ENCODE results near the gene SPTLC3.

The SPTLC3 gene

DNA sequence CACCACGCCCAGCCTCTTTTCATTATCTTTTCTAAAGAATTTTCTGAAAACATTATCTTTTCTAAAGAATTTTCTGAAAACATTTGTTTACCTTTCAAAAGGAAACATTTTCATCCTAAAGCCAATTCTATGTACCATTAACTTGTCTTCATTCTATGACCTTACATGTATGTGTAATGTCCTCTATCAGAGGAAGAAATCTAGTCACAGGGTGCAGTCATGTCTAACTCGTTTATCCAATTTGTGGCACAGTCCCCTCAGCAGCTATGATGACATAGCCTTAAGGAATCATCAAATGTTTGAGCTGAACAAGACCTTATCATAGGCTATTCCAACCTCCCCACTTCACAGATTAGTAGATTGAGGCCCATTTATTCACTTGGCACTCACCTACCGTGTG is 21.5 kb upstream of the SPTLC3 start:
- Histone ChIP-seq H3K27ac (ENCODE audit: low read length, poor library complexity, severe bottlenecking) (no peak overlapping the region), H3K18ac (ENCODE audit: low read depth in 1 of 2, low read length in 2 of 2) (no peak overlapping the region), H3K4ac (ENCODE audit: low read depth in 1 of 2, low read length in 2 of 2) (no peak overlapping the region), H3K36me3 (ENCODE audit: control insufficient read depth in 1 of 2, insufficient read depth in 2 of 2, low read depth in 1 of 2, low read length in 2 of 2) (no peaks in the 10 kb centered on the region), H3K23ac (ENCODE audit: low read length in 2 of 2) (no peak overlapping the region), H2BK5ac (ENCODE audit: low read depth, low read length, poor library complexity, severe bottlenecking) (no peak overlapping the region), H3K9ac (ENCODE audit: low read length) (no peak overlapping the region), H3K27me3 (ENCODE audit: control insufficient read depth in 1 of 2, insufficient read depth in 1 of 2, low read length in 2 of 2) (no peaks in the 10 kb centered on the region), H2BK15ac (ENCODE audit: low read depth, poor library complexity, severe bottlenecking) (no peak overlapping the region), H2BK120ac (ENCODE audit: low read depth, low read length) (no peak overlapping the region), H3K79me1 (replicated peaks; ENCODE audit: low read length, poor library complexity, severe bottlenecking) (no peaks in the 10 kb centered on the region), H3K4me2 (ENCODE audit: low read length, poor library complexity, severe bottlenecking) (no peak overlapping the region), H2AK5ac (ENCODE audit: low read length, severe bottlenecking) (no peak overlapping the region), H2AFZ (ENCODE audit: low read depth, low read length) (no peak overlapping the region), H2BK12ac (ENCODE audit: low read length in 2 of 2) (no peak overlapping the region), H3K14ac (ENCODE audit: low read length in 2 of 2) (no peak overlapping the region), H4K91ac (ENCODE audit: low read length) (no peak overlapping the region), H4K8ac (ENCODE audit: low read length) (no peak overlapping the region), H3K4me1 (ENCODE audit: control insufficient read depth, insufficient read depth, low read depth, low read length) (no peaks in the 10 kb centered on the region), H3K9me3 (ENCODE audit: control insufficient read depth, low read length) (no peaks in the 10 kb centered on the region), H3K4me3 (ENCODE audit: insufficient read depth in 1 of 2, low read depth in 1 of 2, low read length in 2 of 2) (no peak overlapping the region)
- no peak for DNase-seq
- WGBS, result 77% methylated on average over 3 of the region's 3 CpGs

- no peak for DNase-seq
- no peaks in the 10 kb centered on the region for H3K36me3 ChIP-seq (ENCODE audit: control insufficient read depth in 1 of 2, insufficient read depth in 2 of 2, low read depth in 1 of 2, low read length in 2 of 2)
- H4K91ac ChIP-seq (ENCODE audit: low read length), result no peak overlapping the region
- no peaks in the 10 kb centered on the region for H3K4me1 ChIP-seq (ENCODE audit: control insufficient read depth, insufficient read depth, low read depth, low read length)
- H3K14ac ChIP-seq (ENCODE audit: low read length in 2 of 2), result no peak overlapping the region
- H3K79me1 ChIP-seq (replicated peaks; ENCODE audit: low read length, poor library complexity, severe bottlenecking), result no peaks in the 10 kb centered on the region
- H2BK12ac ChIP-seq (ENCODE audit: low read length in 2 of 2), result no peak overlapping the region
- H3K18ac ChIP-seq (ENCODE audit: low read depth in 1 of 2, low read length in 2 of 2), result no peak overlapping the region
- no peak overlapping the region for H2BK15ac ChIP-seq (ENCODE audit: low read depth, poor library complexity, severe bottlenecking)
- no peak overlapping the region for H3K9ac ChIP-seq (ENCODE audit: low read length)
- H3K4ac ChIP-seq (ENCODE audit: low read depth in 1 of 2, low read length in 2 of 2), result no peak overlapping the region
- H3K4me3 ChIP-seq (ENCODE audit: insufficient read depth in 1 of 2, low read depth in 1 of 2, low read length in 2 of 2), result no peak overlapping the region
- H3K4me2 ChIP-seq (ENCODE audit: low read length, poor library complexity, severe bottlenecking), result no peak overlapping the region
- no peak overlapping the region for H2BK5ac ChIP-seq (ENCODE audit: low read depth, low read length, poor library complexity, severe bottlenecking)
- no peak overlapping the region for H2AK5ac ChIP-seq (ENCODE audit: low read length, severe bottlenecking)
- no peak overlapping the region for H3K23ac ChIP-seq (ENCODE audit: low read length in 2 of 2)
- H3K9me3 ChIP-seq (ENCODE audit: control insufficient read depth, low read length), result no peaks in the 10 kb centered on the region
- no peak overlapping the region for H2AFZ ChIP-seq (ENCODE audit: low read depth, low read length)
- no peak overlapping the region for H2BK120ac ChIP-seq (ENCODE audit: low read depth, low read length)
- H3K27ac ChIP-seq (ENCODE audit: low read length, poor library complexity, severe bottlenecking), result no peak overlapping the region
- H4K8ac ChIP-seq (ENCODE audit: low read length), result no peak overlapping the region
- WGBS, result 100% methylated on average over 1 of the region's 3 CpGs
- no peaks in the 10 kb centered on the region for H3K27me3 ChIP-seq (ENCODE audit: control insufficient read depth in 1 of 2, insufficient read depth in 1 of 2, low read length in 2 of 2)
These were observed 19.1 kb upstream of the SPTLC3 start for GRCh38 chr20:12989586-12990115.

DNA sequence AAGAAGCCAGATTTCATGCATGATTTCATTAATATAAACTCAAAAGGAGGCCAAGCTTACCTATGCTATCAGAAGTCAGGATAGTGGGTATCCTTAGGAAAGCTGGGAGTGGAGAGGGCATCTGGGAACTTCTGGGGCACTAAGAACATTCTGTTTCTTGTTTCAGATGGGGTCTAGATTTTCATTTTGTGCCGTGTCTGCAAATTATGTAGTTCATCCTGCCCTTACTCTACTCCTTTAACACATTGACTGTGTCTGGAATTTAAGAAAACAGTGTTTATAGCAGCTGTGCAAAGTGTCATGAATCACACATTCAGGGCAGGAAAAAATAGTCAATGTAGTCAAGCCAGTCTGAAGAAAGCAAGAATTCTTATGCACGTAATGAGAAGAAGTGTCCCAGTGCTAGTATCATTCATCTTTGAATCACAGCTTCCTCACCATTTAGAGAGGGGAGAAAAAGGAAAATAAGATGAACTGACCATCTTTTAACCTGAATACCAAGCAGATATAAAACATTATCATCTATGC is 11.6 kb upstream of the SPTLC3 start:
- H3K79me1 ChIP-seq (replicated peaks; ENCODE audit: low read length, poor library complexity, severe bottlenecking), result no peaks in the 10 kb centered on the region
- H3K4me1 ChIP-seq (ENCODE audit: control insufficient read depth, insufficient read depth, low read depth, low read length), result peaks cover under 1% of the 10 kb centered on the region
- H3K4me2 ChIP-seq (ENCODE audit: low read length, poor library complexity, severe bottlenecking), result no peak overlapping the region
- DNase-seq, result no peak
- no peak overlapping the region for H3K4ac ChIP-seq (ENCODE audit: low read depth in 1 of 2, low read length in 2 of 2)
- 83% methylated on average over 1 of the region's 2 CpGs for WGBS
- no peaks in the 10 kb centered on the region for H3K27me3 ChIP-seq (ENCODE audit: control insufficient read depth in 1 of 2, insufficient read depth in 1 of 2, low read length in 2 of 2)
- no peak overlapping the region for H2BK15ac ChIP-seq (ENCODE audit: low read depth, poor library complexity, severe bottlenecking)
- H3K18ac ChIP-seq (ENCODE audit: low read depth in 1 of 2, low read length in 2 of 2), result no peak overlapping the region
- H3K14ac ChIP-seq (ENCODE audit: low read length in 2 of 2), result no peak overlapping the region
- H2BK120ac ChIP-seq (ENCODE audit: low read depth, low read length), result no peak overlapping the region
- no peak overlapping the region for H3K4me3 ChIP-seq (ENCODE audit: insufficient read depth in 1 of 2, low read depth in 1 of 2, low read length in 2 of 2)
- H2BK5ac ChIP-seq (ENCODE audit: low read depth, low read length, poor library complexity, severe bottlenecking), result no peak overlapping the region
- no peak overlapping the region for H3K23ac ChIP-seq (ENCODE audit: low read length in 2 of 2)
- no peak overlapping the region for H3K27ac ChIP-seq (ENCODE audit: low read length, poor library complexity, severe bottlenecking)
- H3K9ac ChIP-seq (ENCODE audit: low read length), result no peak overlapping the region
- no peak overlapping the region for H4K8ac ChIP-seq (ENCODE audit: low read length)
- H3K36me3 ChIP-seq (ENCODE audit: control insufficient read depth in 1 of 2, insufficient read depth in 2 of 2, low read depth in 1 of 2, low read length in 2 of 2), result no peaks in the 10 kb centered on the region
- H4K91ac ChIP-seq (ENCODE audit: low read length), result no peak overlapping the region
- no peak overlapping the region for H2AFZ ChIP-seq (ENCODE audit: low read depth, low read length)
- H3K9me3 ChIP-seq (ENCODE audit: control insufficient read depth, low read length), result no peaks in the 10 kb centered on the region
- H2BK12ac ChIP-seq (ENCODE audit: low read length in 2 of 2), result no peak overlapping the region
- H2AK5ac ChIP-seq (ENCODE audit: low read length, severe bottlenecking), result no peak overlapping the region

DNA sequence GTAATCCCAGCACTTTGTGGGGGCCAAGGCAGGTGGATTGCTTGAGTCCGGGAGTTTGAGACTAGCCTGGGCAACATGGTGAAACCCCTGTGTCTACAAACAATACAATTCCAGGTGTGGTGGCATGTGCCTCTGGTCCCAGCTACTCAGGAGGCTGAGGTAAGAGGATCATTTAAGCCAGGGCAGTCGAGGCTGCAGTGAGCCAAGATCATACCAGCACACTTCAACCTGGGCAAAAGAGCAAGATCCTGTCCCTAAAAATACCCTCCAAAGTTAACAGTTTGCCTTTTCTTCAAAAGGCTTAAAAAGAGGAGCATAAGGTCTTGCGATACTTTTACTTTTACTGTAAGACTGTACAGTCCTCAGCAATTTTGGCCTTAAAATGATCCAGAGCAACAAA is 10.7 kb upstream of the SPTLC3 start:
- Histone ChIP-seq H3K4me3 (ENCODE audit: insufficient read depth in 1 of 2, low read depth in 1 of 2, low read length in 2 of 2) (no peak overlapping the region), H2BK15ac (ENCODE audit: low read depth, poor library complexity, severe bottlenecking) (no peak overlapping the region), H3K4ac (ENCODE audit: low read depth in 1 of 2, low read length in 2 of 2) (no peak overlapping the region), H3K23ac (ENCODE audit: low read length in 2 of 2) (no peak overlapping the region), H3K79me1 (replicated peaks; ENCODE audit: low read length, poor library complexity, severe bottlenecking) (no peaks in the 10 kb centered on the region), H4K8ac (ENCODE audit: low read length) (no peak overlapping the region), H3K4me1 (ENCODE audit: control insufficient read depth, insufficient read depth, low read depth, low read length) (peaks cover 2% of the 10 kb centered on the region), H3K27ac (ENCODE audit: low read length, poor library complexity, severe bottlenecking) (no peak overlapping the region), H3K18ac (ENCODE audit: low read depth in 1 of 2, low read length in 2 of 2) (no peak overlapping the region), H2BK12ac (ENCODE audit: low read length in 2 of 2) (no peak overlapping the region), H2BK5ac (ENCODE audit: low read depth, low read length, poor library complexity, severe bottlenecking) (no peak overlapping the region), H3K4me2 (ENCODE audit: low read length, poor library complexity, severe bottlenecking) (no peak overlapping the region), H3K9me3 (ENCODE audit: control insufficient read depth, low read length) (no peaks in the 10 kb centered on the region), H3K9ac (ENCODE audit: low read length) (no peak overlapping the region), H2AK5ac (ENCODE audit: low read length, severe bottlenecking) (no peak overlapping the region), H3K36me3 (ENCODE audit: control insufficient read depth in 1 of 2, insufficient read depth in 2 of 2, low read depth in 1 of 2, low read length in 2 of 2) (no peaks in the 10 kb centered on the region), H2AFZ (ENCODE audit: low read depth, low read length) (no peak overlapping the region), H3K14ac (ENCODE audit: low read length in 2 of 2) (no peak overlapping the region), H3K27me3 (ENCODE audit: control insufficient read depth in 1 of 2, insufficient read depth in 1 of 2, low read length in 2 of 2) (no peaks in the 10 kb centered on the region), H4K91ac (ENCODE audit: low read length) (no peak overlapping the region), H2BK120ac (ENCODE audit: low read depth, low read length) (no peak overlapping the region)
- WGBS, result 82% methylated on average over 3 of the region's 3 CpGs
- DNase-seq, result no peak
